OCI-LY3 (cell line): ENCODE measurements around the gene SNX25.

ENCODE experiments used
- EZH2phosphoT487 ChIP-seq: fragments of 200-600 bp; shearing (Covaris generic); IDR thresholded peaks from 2 replicates; pipeline ENCODE4 v1.6.1; 2018; ENCODE audit warnings: antibody characterized with exemption, mixed run types, low read depth
- TF ChIP-seq, protein P1 (sequence below): fragments of 200-600, 300-600 bp; sonication (generic); IDR thresholded peaks from 2 replicates; pipeline ENCODE4 v1.5.1; 2014; ENCODE audit warnings: antibody characterized with exemption, low read length, low read depth

DNA sequence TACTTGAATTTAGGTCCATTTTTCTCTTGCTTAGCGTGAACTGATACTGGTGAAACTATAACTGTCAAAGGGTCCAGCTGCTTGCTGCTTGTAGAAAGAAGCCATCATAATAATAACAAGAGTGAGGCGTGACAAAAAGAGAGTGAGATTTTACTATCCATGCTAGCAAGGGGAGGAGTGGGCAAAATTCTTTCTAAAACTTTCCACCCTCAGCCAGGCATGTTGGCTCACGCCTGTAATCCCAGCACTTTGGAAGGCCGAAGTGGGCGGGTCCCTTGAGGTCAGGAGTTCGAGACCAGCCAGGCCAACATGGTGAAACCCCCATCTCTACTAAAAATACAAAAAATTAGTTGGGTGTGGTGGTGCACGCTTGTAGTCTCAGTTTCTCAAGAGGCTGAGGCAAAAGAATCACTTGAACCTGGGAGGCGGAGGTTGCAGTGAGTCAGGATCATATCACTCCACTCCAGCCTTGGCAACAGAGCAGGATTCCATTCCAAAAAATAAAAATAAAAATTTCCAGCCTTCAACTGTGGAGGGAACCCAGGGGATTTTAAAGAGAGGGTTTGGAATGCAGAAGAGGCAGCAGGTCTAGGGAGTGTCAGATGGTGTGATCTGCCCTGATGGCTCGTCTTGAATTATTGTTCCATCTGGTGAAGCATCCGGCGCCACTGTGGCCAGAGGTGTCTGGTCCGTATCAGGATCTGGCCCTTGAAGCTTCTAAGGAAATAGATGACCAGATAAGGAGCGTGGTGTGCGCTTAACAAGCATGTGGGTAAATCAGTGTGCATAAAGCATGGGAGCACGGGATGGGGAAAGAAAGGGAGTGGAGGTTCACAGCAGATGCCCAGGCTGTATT, 134.6 kb downstream of the SNX25 start:
- TF ChIP-seq, protein P1, sequence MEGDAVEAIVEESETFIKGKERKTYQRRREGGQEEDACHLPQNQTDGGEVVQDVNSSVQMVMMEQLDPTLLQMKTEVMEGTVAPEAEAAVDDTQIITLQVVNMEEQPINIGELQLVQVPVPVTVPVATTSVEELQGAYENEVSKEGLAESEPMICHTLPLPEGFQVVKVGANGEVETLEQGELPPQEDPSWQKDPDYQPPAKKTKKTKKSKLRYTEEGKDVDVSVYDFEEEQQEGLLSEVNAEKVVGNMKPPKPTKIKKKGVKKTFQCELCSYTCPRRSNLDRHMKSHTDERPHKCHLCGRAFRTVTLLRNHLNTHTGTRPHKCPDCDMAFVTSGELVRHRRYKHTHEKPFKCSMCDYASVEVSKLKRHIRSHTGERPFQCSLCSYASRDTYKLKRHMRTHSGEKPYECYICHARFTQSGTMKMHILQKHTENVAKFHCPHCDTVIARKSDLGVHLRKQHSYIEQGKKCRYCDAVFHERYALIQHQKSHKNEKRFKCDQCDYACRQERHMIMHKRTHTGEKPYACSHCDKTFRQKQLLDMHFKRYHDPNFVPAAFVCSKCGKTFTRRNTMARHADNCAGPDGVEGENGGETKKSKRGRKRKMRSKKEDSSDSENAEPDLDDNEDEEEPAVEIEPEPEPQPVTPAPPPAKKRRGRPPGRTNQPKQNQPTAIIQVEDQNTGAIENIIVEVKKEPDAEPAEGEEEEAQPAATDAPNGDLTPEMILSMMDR: no peak
- no peak for TF ChIP-seq EZH2phosphoT487
